Measurements from ENCODE around the gene MTSS2.
"Not testable (repeated sequence)": the region's sequence is repeated elsewhere in the genome, so short reads cannot be mapped to it uniquely, and the experiment has no call there.

The MTSS2 gene

GRCh38 chr16:70650216-70650615 lies 35.6 kb downstream of the MTSS2 start:
- no peak for DNase-seq

GRCh38 chr16:70649300-70649699 lies 36.6 kb downstream of the MTSS2 start:
- no peak for DNase-seq

GRCh38 chr16:70648606-70649005 lies 37.2 kb downstream of the MTSS2 start:
- DNase-seq = no peak

- DNase-seq = no peak
These were observed 38.2 kb downstream of the MTSS2 start for GRCh38 chr16:70647441-70648359.

- DNase-seq = no peak
These were observed 39.3 kb downstream of the MTSS2 start, which contains the start of gene IL34 for GRCh38 chr16:70646260-70647241. Gene IL34 (plus strand): TSS chr16:70646559. CDS start chr16:70646948, 389 bp downstream.

GRCh38 chr16:70644763-70645597 lies 40.9 kb downstream of the MTSS2 start:
- DNase-seq = no peak

GRCh38 chr16:70643264-70643663 lies 42.6 kb downstream of the MTSS2 start:
- not testable (repeated sequence) for DNase-seq

- DNase-seq = no peak
These were observed 43.2 kb downstream of the MTSS2 start for GRCh38 chr16:70642633-70643032.

GRCh38 chr16:70638814-70639792 lies 46.8 kb downstream of the MTSS2 start:
- DNase-seq = no peak

Data from T-helper 1 cell (primary cell).